OCI-LY1 (cell line): ENCODE results near the gene ZNF384.

Source experiments
- H2AFZ ChIP-seq: fragments of 200-600 bp; sonication (generic), shearing (Covaris generic); 2 replicates; pipeline ENCODE4 v1.6.0; 2014; ENCODE audit warnings: antibody characterized with exemption, mild to moderate bottlenecking, low read length
- H3F3A ChIP-seq: fragments of 200-600 bp; sonication (generic), shearing (Covaris generic); 2 replicates; pipeline ENCODE4 v1.6.0; 2014; ENCODE audit warnings: mild to moderate bottlenecking, antibody characterized with exemption, low read length, moderate library complexity; ENCODE audit not compliant: insufficient read depth
- H3K27ac ChIP-seq: fragments of 200-600 bp; sonication (generic); 2 replicates; pipeline ENCODE4 v1.5.1; 2014; ENCODE audit warnings: low read length, mixed run types, mild to moderate bottlenecking, low read depth; ENCODE audit not compliant: poor library complexity, severe bottlenecking
- H3K27me3 ChIP-seq: fragments of 200-600 bp; sonication (generic); 2 replicates; pipeline ENCODE4 v1.6.0; 2014; ENCODE audit warnings: antibody characterized with exemption, mild to moderate bottlenecking, low read length, moderate library complexity; ENCODE audit not compliant: insufficient read depth
- H3K36me3 ChIP-seq: fragments of 200-600 bp; sonication (generic); 2 replicates; pipeline ENCODE4 v1.6.1; 2014; ENCODE audit warnings: mild to moderate bottlenecking, antibody characterized with exemption, low read length, moderate library complexity, mixed read lengths; ENCODE audit not compliant: insufficient read depth
- H3K4me1 ChIP-seq: fragments of 200-600 bp; sonication (generic); 2 replicates; pipeline ENCODE4 v1.5.1; 2014; ENCODE audit warnings: mild to moderate bottlenecking, low read length, moderate library complexity; ENCODE audit not compliant: insufficient read depth, severe bottlenecking
- H3K4me2 ChIP-seq: fragments of 200-600 bp; sonication (generic), shearing (Covaris generic); 2 replicates; pipeline ENCODE4 v1.6.1; 2014; ENCODE audit warnings: low read length
- H3K4me3 ChIP-seq: fragments of 200-600 bp; sonication (generic); 2 replicates; pipeline ENCODE4 v1.5.1; 2014; ENCODE audit warnings: low read length, low read depth, mild to moderate bottlenecking, mixed read lengths; ENCODE audit not compliant: poor library complexity, severe bottlenecking
- H3K79me2 ChIP-seq: fragments of 200-600 bp; shearing (Covaris generic); 2 replicates; pipeline ENCODE4 v1.6.1; 2016; ENCODE audit warnings: mixed run types, low read length, mixed read lengths; ENCODE audit not compliant: insufficient read depth
- H3K9ac ChIP-seq: fragments of 200-600 bp; sonication (generic), shearing (Covaris generic); 2 replicates; pipeline ENCODE4 v1.6.1; 2014; ENCODE audit warnings: mild to moderate bottlenecking, low read length, mixed read lengths
- H3K9me2 ChIP-seq: fragments of 200-600 bp; sonication (generic), shearing (Covaris generic); 2 replicates; pipeline ENCODE4 v1.6.1; 2014; ENCODE audit warnings: low read depth, mild to moderate bottlenecking, low read length, mixed read lengths
- H3K9me3 ChIP-seq: fragments of 200-600 bp; shearing (Covaris generic); 2 replicates; pipeline ENCODE4 v1.6.1; 2014; ENCODE audit warnings: low read length, mixed read lengths
- H4K20me1 ChIP-seq: fragments of 200-600 bp; sonication (generic), shearing (Covaris generic); 2 replicates; pipeline ENCODE4 v1.6.0; 2016; ENCODE audit warnings: mild to moderate bottlenecking, low read length; ENCODE audit not compliant: insufficient read depth
- EZH2 ChIP-seq: fragments of 200-600 bp; sonication (generic), shearing (Covaris generic); IDR thresholded peaks from 2 replicates; pipeline ENCODE4 v1.8.0; 2017; ENCODE audit warnings: borderline replicate concordance, mixed run types, mild to moderate bottlenecking, antibody characterized with exemption, low read length, moderate library complexity, mixed read lengths
- TF ChIP-seq, protein P1 (sequence below): fragments of 200-600 bp; sonication (generic), shearing (Covaris generic); IDR thresholded peaks from 2 replicates; pipeline ENCODE4 v1.5.1; 2017; ENCODE audit warnings: mild to moderate bottlenecking, antibody characterized with exemption, low read length, moderate library complexity, mixed read lengths

ZNF384 gene

DNA sequence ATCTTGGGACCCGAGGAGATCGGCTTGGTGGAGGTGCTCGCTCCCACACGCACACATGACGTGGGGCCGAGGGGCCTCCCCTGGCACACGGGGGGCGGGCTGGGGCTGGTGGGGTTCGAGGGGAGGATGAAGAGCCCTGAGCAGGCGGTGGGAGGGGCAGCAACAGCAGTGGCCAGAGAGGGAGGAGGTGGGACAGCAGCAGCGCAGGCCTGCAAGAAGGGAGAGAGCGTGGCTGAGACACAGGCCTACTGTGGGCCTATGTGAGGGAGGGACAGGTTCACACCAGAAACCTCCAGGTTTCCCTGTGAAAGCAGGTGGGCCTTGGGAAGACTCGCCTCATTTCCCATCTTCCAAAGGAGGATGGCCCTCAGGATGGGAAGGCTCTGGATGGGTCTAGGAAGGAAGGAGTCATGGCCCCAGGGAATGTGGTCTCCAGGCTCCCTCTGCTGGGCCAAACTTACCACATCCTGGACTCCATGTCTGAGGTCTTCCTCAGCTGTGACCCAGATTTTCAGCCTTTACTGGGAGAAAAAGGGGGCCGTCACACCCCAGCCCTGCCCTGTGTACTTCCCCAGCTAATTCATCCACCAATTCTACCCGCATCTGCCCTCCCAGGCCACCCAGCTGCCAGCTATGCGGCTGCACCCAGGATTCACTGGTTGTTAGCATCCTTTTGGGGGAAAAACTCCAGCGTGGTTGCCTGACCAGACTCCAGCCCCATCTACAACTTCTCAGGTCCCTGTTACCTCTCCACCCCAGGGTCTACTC lies 8.6 kb upstream of the ZNF384 start:
- peak overlapping the region; percentile 74 for H3K27ac ChIP-seq
- H2AFZ ChIP-seq, result no peak overlapping the region
- peak overlapping the region; percentile 34; the same call in 1 of the 2 replicates for H3K4me2 ChIP-seq
- H3K4me1 ChIP-seq, result peaks cover 48% of the 10 kb centered on the region
- H3K36me3 ChIP-seq, result no peaks in the 10 kb centered on the region
- no peaks in the 10 kb centered on the region for H3F3A ChIP-seq
- no peak for TF ChIP-seq EZH2
- TF ChIP-seq, protein P1, sequence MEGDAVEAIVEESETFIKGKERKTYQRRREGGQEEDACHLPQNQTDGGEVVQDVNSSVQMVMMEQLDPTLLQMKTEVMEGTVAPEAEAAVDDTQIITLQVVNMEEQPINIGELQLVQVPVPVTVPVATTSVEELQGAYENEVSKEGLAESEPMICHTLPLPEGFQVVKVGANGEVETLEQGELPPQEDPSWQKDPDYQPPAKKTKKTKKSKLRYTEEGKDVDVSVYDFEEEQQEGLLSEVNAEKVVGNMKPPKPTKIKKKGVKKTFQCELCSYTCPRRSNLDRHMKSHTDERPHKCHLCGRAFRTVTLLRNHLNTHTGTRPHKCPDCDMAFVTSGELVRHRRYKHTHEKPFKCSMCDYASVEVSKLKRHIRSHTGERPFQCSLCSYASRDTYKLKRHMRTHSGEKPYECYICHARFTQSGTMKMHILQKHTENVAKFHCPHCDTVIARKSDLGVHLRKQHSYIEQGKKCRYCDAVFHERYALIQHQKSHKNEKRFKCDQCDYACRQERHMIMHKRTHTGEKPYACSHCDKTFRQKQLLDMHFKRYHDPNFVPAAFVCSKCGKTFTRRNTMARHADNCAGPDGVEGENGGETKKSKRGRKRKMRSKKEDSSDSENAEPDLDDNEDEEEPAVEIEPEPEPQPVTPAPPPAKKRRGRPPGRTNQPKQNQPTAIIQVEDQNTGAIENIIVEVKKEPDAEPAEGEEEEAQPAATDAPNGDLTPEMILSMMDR, result peak; percentile 67; the same call in 1 of the 2 replicates
- no peaks in the 10 kb centered on the region for H3K9me2 ChIP-seq
- no peaks in the 10 kb centered on the region for H3K9me3 ChIP-seq
- peak overlapping the region; percentile 23; the same call in 1 of the 2 replicates for H3K9ac ChIP-seq
- H3K27me3 ChIP-seq, result peaks cover 16% of the 10 kb centered on the region; the same call in 1 of the 2 replicates
- H4K20me1 ChIP-seq, result no peaks in the 10 kb centered on the region
- peak overlapping the region; percentile 27 for H3K4me3 ChIP-seq
- H3K79me2 ChIP-seq, result no peaks in the 10 kb centered on the region

DNA sequence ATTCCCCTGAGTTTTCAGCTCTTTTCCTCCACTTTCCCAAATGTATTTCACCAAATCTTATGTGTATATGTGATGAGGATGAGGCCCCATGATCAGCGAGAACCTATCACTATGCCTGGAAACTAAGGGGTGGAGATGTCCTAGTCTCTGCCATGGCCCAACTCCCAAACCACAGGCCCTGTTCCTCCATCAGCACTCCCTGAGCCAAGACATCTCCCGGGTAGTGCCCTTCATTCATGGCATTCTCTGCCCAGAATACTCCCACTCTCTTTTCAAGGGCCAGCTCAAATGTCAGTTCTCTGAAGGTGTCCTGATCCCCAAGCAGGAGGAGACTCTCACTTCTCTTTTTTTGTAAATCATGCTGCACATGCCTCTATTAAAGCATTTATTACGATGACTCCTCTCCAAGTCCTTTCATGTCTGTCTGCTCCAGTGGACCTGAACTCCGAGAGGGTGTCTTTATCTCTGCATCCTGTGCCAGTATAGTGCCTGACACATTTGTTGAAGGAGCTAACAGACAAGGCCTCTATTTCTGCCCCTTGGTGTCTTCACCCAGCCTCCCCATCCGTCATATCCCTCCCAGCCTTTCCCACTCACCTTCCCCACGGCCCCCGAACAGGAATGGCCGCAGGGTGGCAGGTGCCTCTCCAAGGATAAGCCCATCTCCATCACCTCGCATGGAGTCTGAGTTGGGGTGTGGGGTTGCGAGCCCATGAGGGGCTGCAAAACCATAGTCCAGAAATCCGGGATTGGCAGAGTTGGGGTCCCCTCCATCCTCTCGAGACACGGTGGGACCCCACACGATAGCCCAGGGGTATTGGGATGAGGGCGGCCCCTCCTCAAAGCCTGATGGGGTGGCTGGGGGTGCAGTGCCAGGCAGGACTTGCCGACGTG lies 7.8 kb upstream of the ZNF384 start:
- Histone ChIP-seq H3K79me2 (no peaks in the 10 kb centered on the region), H3K27ac (peak overlapping the region; percentile 74), H3K36me3 (peaks cover under 1% of the 10 kb centered on the region; the same call in 1 of the 2 replicates), H3K9me3 (no peaks in the 10 kb centered on the region), H3K27me3 (peaks cover 16% of the 10 kb centered on the region; the same call in 1 of the 2 replicates), H3K4me1 (peaks cover 48% of the 10 kb centered on the region), H3K4me2 (peak overlapping the region; percentile 41; the same call in 1 of the 2 replicates), H4K20me1 (no peaks in the 10 kb centered on the region), H3F3A (no peaks in the 10 kb centered on the region), H3K4me3 (peak overlapping the region; percentile 27), H3K9me2 (no peaks in the 10 kb centered on the region), H2AFZ (no peak overlapping the region), H3K9ac (peak overlapping the region; percentile 23; the same call in 1 of the 2 replicates)
- TF ChIP-seq EZH2, result no peak
- TF ChIP-seq, protein P1, result no peak

DNA sequence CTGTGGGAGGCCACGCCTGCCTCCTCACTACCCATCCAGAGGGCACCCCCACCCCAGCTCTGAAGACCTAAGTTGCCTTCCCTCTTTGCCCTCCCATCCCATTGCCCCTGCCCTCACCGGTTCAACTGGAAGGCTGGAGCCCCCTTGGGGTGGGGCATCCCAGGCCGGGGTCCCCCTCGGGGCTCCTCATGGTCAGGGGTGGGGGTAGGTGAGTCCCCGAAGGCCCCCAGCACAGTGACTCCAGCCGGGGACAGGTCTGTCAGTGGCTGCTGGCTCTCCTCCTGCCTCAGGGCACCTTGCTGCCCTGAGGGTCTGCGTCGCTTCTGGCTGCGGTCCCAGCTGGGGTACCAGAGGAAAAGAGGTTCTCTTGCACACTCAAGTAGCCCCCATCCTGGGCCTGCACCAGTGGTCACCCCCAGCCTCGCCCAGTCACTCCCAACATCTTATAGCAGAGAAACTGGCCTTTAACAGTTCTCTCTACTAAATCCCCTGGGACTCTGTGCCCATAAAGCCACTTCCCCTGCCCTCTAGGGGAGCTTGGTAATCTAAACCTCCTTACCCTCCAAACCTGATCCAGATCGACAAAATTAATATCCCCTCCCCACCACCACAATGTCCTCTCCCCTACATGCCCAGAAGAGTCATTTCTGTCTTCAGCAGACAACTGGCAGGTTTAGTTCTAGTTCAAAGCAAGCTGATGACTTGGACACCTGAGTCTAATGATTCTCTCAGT lies 6.3 kb upstream of the ZNF384 start:
- Histone ChIP-seq H3K36me3 (peaks cover 4% of the 10 kb centered on the region; the same call in 1 of the 2 replicates), H3K4me1 (peaks cover 52% of the 10 kb centered on the region), H3K4me2 (no peak overlapping the region; the same call in 1 of the 2 replicates), H3K9me2 (no peaks in the 10 kb centered on the region), H3F3A (no peaks in the 10 kb centered on the region), H3K4me3 (no peak overlapping the region), H4K20me1 (no peaks in the 10 kb centered on the region), H3K9ac (no peak overlapping the region), H3K79me2 (no peaks in the 10 kb centered on the region), H2AFZ (no peak overlapping the region), H3K27ac (no peak overlapping the region), H3K9me3 (no peaks in the 10 kb centered on the region), H3K27me3 (0 out of 2 replicates have a peak, but pooled peaks cover 5% of the 10 kb centered on the region)
- TF ChIP-seq, protein P1, result no peak
- TF ChIP-seq EZH2, result no peak
